PC-9 (cell line): ENCODE data around the gene PTPN14. TPM values are rescaled to one million over a fixed set of nuclear protein-coding genes. Genes with fewer than 3 reads are reported as not detected.

Experiments used
- BruUV-seq: library from RNA; stranded (reverse); fragments of 400-500 nt; replicated peaks from 2 replicates; lab custom pipeline; 2021; lab: Mats Ljungman, UMichigan
- CTCF ChIA-PET: fragments of 300-600 bp; sonication (Branson Sonifier 250); formaldehyde crosslinking; loops from one replicate; lab custom pipeline; 2022; ENCODE audit warnings: antibody characterized with exemption; lab: Charles Lee
- POLR2A ChIA-PET: fragments of 300-600 bp; sonication (Branson Sonifier 250); formaldehyde crosslinking; loops from one replicate; lab custom pipeline; 2022; ENCODE audit warnings: antibody characterized with exemption; ENCODE audit not compliant: unreplicated experiment; lab: Charles Lee
- DNase-seq, 2 experiments: peaks; one replicate each; pipeline versions ENCODE4 v3.0.0 to v3.0.0-alpha.2; 2015 to 2022; ENCODE audit warnings: mixed read lengths in 1 of 2
- H2AFZ ChIP-seq: fragments of 200-600 bp; sonication (generic); 2 replicates; pipeline ENCODE4 v1.8.1; 2017; ENCODE audit warnings: antibody characterized with exemption
- H3F3A ChIP-seq: fragments of 200-600 bp; sonication (generic); 2 replicates; pipeline ENCODE4 v1.8.1; 2017; ENCODE audit warnings: antibody characterized with exemption, mild to moderate bottlenecking, low read depth; ENCODE audit not compliant: insufficient read depth
- H3K27ac ChIP-seq: fragments of 200-600 bp; sonication (generic); 2 replicates; pipeline ENCODE4 v1.6.1; 2016; ENCODE audit warnings: mixed run types
- H3K27me3 ChIP-seq: fragments of 200-600 bp; sonication (generic); 2 replicates; pipeline ENCODE4 v1.6.1; 2016; ENCODE audit warnings: low read depth, mixed run types; ENCODE audit not compliant: insufficient read depth
- H3K36me3 ChIP-seq: fragments of 200-600 bp; sonication (generic); 2 replicates; pipeline ENCODE4 v1.6.1; 2016; ENCODE audit warnings: low read depth, mixed run types
- H3K4me1 ChIP-seq: fragments of 200-600 bp; sonication (generic); replicated peaks from 2 replicates; pipeline ENCODE4 v1.6.1; 2016; ENCODE audit warnings: mixed run types; ENCODE audit not compliant: insufficient read depth
- H3K4me2 ChIP-seq: fragments of 200-600 bp; sonication (generic); 2 replicates; pipeline ENCODE4 v1.6.1; 2017; ENCODE audit warnings: mixed run types
- H3K4me3 ChIP-seq: fragments of 200-600 bp; sonication (generic); 2 replicates; pipeline ENCODE4 v1.6.1; 2016; ENCODE audit warnings: mixed run types
- H3K79me2 ChIP-seq: fragments of 200-600 bp; sonication (generic); 2 replicates; pipeline ENCODE4 v1.6.1; 2017; ENCODE audit warnings: low read depth, mixed run types
- H3K9me2 ChIP-seq: fragments of 200-600 bp; sonication (generic); 2 replicates; pipeline ENCODE4 v1.8.1; 2017; ENCODE audit warnings: mild to moderate bottlenecking; ENCODE audit not compliant: insufficient read depth
- H3K9me3 ChIP-seq: fragments of 200-600 bp; sonication (generic); 2 replicates; pipeline ENCODE4 v1.8.1; 2016; ENCODE audit warnings: low read depth; ENCODE audit not compliant: insufficient read depth
- H4K20me1 ChIP-seq: fragments of 200-600 bp; sonication (generic); 2 replicates; pipeline ENCODE4 v1.8.1; 2017; ENCODE audit not compliant: insufficient read depth
- CTCF ChIP-seq: fragments of 200-600 bp; sonication (generic); conservative IDR thresholded peaks from 2 replicates; pipeline ENCODE4 v1.6.1; 2017; ENCODE audit warnings: mixed run types, antibody characterized with exemption, mild to moderate bottlenecking, moderate library complexity
- EZH2 ChIP-seq: fragments of 200-600 bp; sonication (generic); IDR thresholded peaks from 2 replicates; pipeline ENCODE4 v1.8.0; 2017; ENCODE audit warnings: antibody characterized with exemption, low read depth
- intact Hi-C: fragments of 100-400 bp; cut with micrococcal nuclease; formaldehyde crosslinking; loops from one replicate; pipeline ENCODE4 v1.10.0; 2022; ENCODE audit not compliant: unreplicated experiment
- total RNA-seq: library from RNA; stranded (reverse); gene quantifications from 2 replicates; pipeline ENCODE4 v1.2.3, GENCODE V29; 2021

Gene PTPN14
- total RNA-seq, 1 experiment from 2014 or later = 78.9 TPM

GRCh38 chr1:214380396-214380795 lies 171.0 kb downstream of the PTPN14 start:
- H3K9me2 ChIP-seq = no peaks in the 10 kb centered on the region
- H3K27me3 ChIP-seq = no peaks in the 10 kb centered on the region
- no peaks in the 10 kb centered on the region for H3K79me2 ChIP-seq
- DNase-seq = peak; percentile 82 to 89
- no peaks in the 10 kb centered on the region; the same call in none of the 2 replicates for H3K36me3 ChIP-seq
- ChIA-PET POLR2A (interaction anchor here (0.6 kb wide), 2 partner anchors 30 to 87 kb away, joined by 4 to 7 read pairs; no protein-coding TSS in a partner anchor), CTCF (no interaction called here)
- H3K9me3 ChIP-seq = no peaks in the 10 kb centered on the region; the same call in 1 of the 2 replicates
- H3F3A ChIP-seq = peaks cover 12% of the 10 kb centered on the region; the same call in 1 of the 2 replicates
- H2AFZ ChIP-seq = no peak overlapping the region
- peaks cover 26% of the 10 kb centered on the region for H3K4me1 ChIP-seq
- peak overlapping the region; percentile 43 for H3K27ac ChIP-seq
- TF ChIP-seq EZH2 = no peak
- no peak for TF ChIP-seq CTCF
- BruUV-seq = no TSS peak
- no peaks in the 10 kb centered on the region for H4K20me1 ChIP-seq
- intact Hi-C loops = loop anchor here (1.0 to 2.0 kb wide), 3 partner anchors 32 to 222 kb away; partner anchors contain the start of gene CENPF
- H3K4me3 ChIP-seq = no peak overlapping the region
- peak overlapping the region; percentile 29 for H3K4me2 ChIP-seq

- H3K9me3 ChIP-seq = no peaks in the 10 kb centered on the region; the same call in 1 of the 2 replicates
- no peaks in the 10 kb centered on the region for H4K20me1 ChIP-seq
- no peaks in the 10 kb centered on the region; the same call in none of the 2 replicates for H3K36me3 ChIP-seq
- no peak overlapping the region for H3K4me2 ChIP-seq
- peaks cover 26% of the 10 kb centered on the region for H3K4me1 ChIP-seq
- no peak overlapping the region for H2AFZ ChIP-seq
- no peak overlapping the region for H3K4me3 ChIP-seq
- ChIA-PET POLR2A (no interaction called here), CTCF (no interaction called here)
- H3K27ac ChIP-seq = no peak overlapping the region
- H3K79me2 ChIP-seq = no peaks in the 10 kb centered on the region
- DNase-seq = no peak
- BruUV-seq = no TSS peak
- no peak for TF ChIP-seq CTCF
- no peak for TF ChIP-seq EZH2
- intact Hi-C loops = loop anchor here (2.0 kb wide), 1 partner anchor 127 kb away; no protein-coding TSS in a partner anchor
- peaks cover 12% of the 10 kb centered on the region; the same call in 1 of the 2 replicates for H3F3A ChIP-seq
- no peaks in the 10 kb centered on the region for H3K27me3 ChIP-seq
- no peaks in the 10 kb centered on the region for H3K9me2 ChIP-seq
These were observed 172.0 kb downstream of the PTPN14 start for GRCh38 chr1:214379236-214379970.

- intact Hi-C loops = loop anchor here (2.0 kb wide), 1 partner anchor 128 kb away; no protein-coding TSS in a partner anchor
- Histone ChIP-seq H3K79me2 (no peaks in the 10 kb centered on the region), H3K9me3 (no peaks in the 10 kb centered on the region; the same call in 1 of the 2 replicates), H3K36me3 (no peaks in the 10 kb centered on the region; the same call in none of the 2 replicates), H3F3A (peaks cover 12% of the 10 kb centered on the region; the same call in 1 of the 2 replicates), H3K27ac (no peak overlapping the region), H2AFZ (no peak overlapping the region), H3K4me3 (no peak overlapping the region), H3K4me2 (no peak overlapping the region), H3K4me1 (peaks cover 26% of the 10 kb centered on the region), H4K20me1 (no peaks in the 10 kb centered on the region), H3K27me3 (no peaks in the 10 kb centered on the region), H3K9me2 (no peaks in the 10 kb centered on the region)
- ChIA-PET POLR2A (interaction anchor here (0.7 to 1.2 kb wide), 2 partner anchors 76 to 138 kb away, joined by 6 to 10 read pairs; no protein-coding TSS in a partner anchor), CTCF (no interaction called here)
- TF ChIP-seq CTCF (no peak), EZH2 (no peak)
- no peak for DNase-seq
- no TSS peak for BruUV-seq
These were observed 172.9 kb downstream of the PTPN14 start for GRCh38 chr1:214378492-214378891.
